H9 (cell line): ENCODE results near the gene FCMR. TPM values are rescaled to one million over a fixed set of nuclear protein-coding genes. Genes with fewer than 3 reads are reported as not detected.

Experiments
- DNase-seq: peaks from one replicate; pipeline ENCODE4 v3.0.0-alpha.2; 2017
- H2AFZ ChIP-seq: one replicate; pipeline ENCODE4 v1.6.1; 2013; ENCODE audit warnings: mild to moderate bottlenecking, low read length, control low read depth, moderate library complexity
- H2AK5ac ChIP-seq: 2 replicates; pipeline ENCODE4 v1.6.1; 2013; ENCODE audit warnings: low read length, control low read depth, mixed read lengths; ENCODE audit not compliant: insufficient read length
- H2BK120ac ChIP-seq: one replicate; pipeline ENCODE4 v1.6.1; 2013; ENCODE audit warnings: low read depth, mild to moderate bottlenecking, low read length, control low read depth, inconsistent platforms; ENCODE audit not compliant: poor library complexity, severe bottlenecking
- H2BK12ac ChIP-seq: 2 replicates; pipeline ENCODE4 v1.6.1; 2013; ENCODE audit warnings: low read length, control low read depth, mixed read lengths, low read depth; ENCODE audit not compliant: insufficient read length
- H2BK15ac ChIP-seq: 2 replicates; pipeline ENCODE4 v1.6.1; 2013; ENCODE audit warnings: low read depth, low read length, control low read depth
- H2BK20ac ChIP-seq: one replicate; pipeline ENCODE4 v1.6.1; 2013; ENCODE audit warnings: low read depth, mild to moderate bottlenecking, low read length, control low read depth, inconsistent platforms; ENCODE audit not compliant: poor library complexity, severe bottlenecking
- H2BK5ac ChIP-seq: 2 replicates; pipeline ENCODE4 v1.6.1; 2013; ENCODE audit warnings: low read length, control low read depth, mixed read lengths; ENCODE audit not compliant: insufficient read length
- H3K14ac ChIP-seq: 2 replicates; pipeline ENCODE4 v1.6.1; 2013; ENCODE audit warnings: low read length, control low read depth; ENCODE audit not compliant: insufficient read depth
- H3K18ac ChIP-seq: 2 replicates; pipeline ENCODE4 v1.6.1; 2013; ENCODE audit warnings: low read depth, mild to moderate bottlenecking, mixed read lengths, low read length, control low read depth; ENCODE audit not compliant: insufficient read length
- H3K23ac ChIP-seq: 2 replicates; pipeline ENCODE4 v1.6.1; 2013; ENCODE audit warnings: low read length, control low read depth, mixed read lengths, low read depth; ENCODE audit not compliant: insufficient read length
- H3K23me2 ChIP-seq: 2 replicates; pipeline ENCODE4 v1.6.1; 2013; ENCODE audit warnings: low read depth, mild to moderate bottlenecking, mixed read lengths, low read length, control low read depth; ENCODE audit not compliant: insufficient read length, poor library complexity, severe bottlenecking
- H3K27ac ChIP-seq: 2 replicates; pipeline ENCODE4 v1.5.1; 2013; ENCODE audit warnings: low read length, control low read depth, mixed read lengths, low read depth; ENCODE audit not compliant: insufficient read length
- H3K27me3 ChIP-seq: 2 replicates; pipeline ENCODE4 v1.6.1; 2013; ENCODE audit warnings: low read length, control low read depth, inconsistent platforms; ENCODE audit not compliant: insufficient read depth
- H3K4ac ChIP-seq: 2 replicates; pipeline ENCODE4 v1.6.1; 2013; ENCODE audit warnings: low read depth, mild to moderate bottlenecking, control low read depth, inconsistent platforms, low read length, moderate library complexity
- H3K4me1 ChIP-seq: 2 replicates; pipeline ENCODE4 v1.6.1; 2013; ENCODE audit warnings: low read length, control low read depth, inconsistent platforms; ENCODE audit not compliant: insufficient read depth
- H3K4me2 ChIP-seq: 2 replicates; pipeline ENCODE4 v1.6.1; 2013; ENCODE audit warnings: low read length, control low read depth, mixed read lengths; ENCODE audit not compliant: insufficient read length, insufficient read depth
- H3K56ac ChIP-seq: 2 replicates; pipeline ENCODE4 v1.6.1; 2013; ENCODE audit warnings: low read depth, mild to moderate bottlenecking, mixed read lengths, low read length, control low read depth; ENCODE audit not compliant: insufficient read length
- H3K79me1 ChIP-seq: 2 replicates; pipeline ENCODE4 v1.6.1; 2013; ENCODE audit warnings: low read depth, mild to moderate bottlenecking, moderate library complexity, low read length, control low read depth, inconsistent platforms; ENCODE audit not compliant: insufficient read depth, poor library complexity, severe bottlenecking
- H3K79me2 ChIP-seq: 2 replicates; pipeline ENCODE4 v1.6.1; 2013; ENCODE audit warnings: low read length, control low read depth, inconsistent platforms; ENCODE audit not compliant: insufficient read depth
- H3K9ac ChIP-seq: 2 replicates; pipeline ENCODE4 v1.6.1; 2013; ENCODE audit warnings: low read length, control low read depth, mixed read lengths; ENCODE audit not compliant: insufficient read length; ENCODE audit errors: extremely low read depth
- H3K9me3 ChIP-seq: one replicate; pipeline ENCODE4 v1.6.1; 2013; ENCODE audit warnings: low read depth, low read length, inconsistent platforms; ENCODE audit not compliant: control insufficient read depth
- H3T11ph ChIP-seq: one replicate; pipeline ENCODE4 v1.6.1; 2013; ENCODE audit warnings: mild to moderate bottlenecking, low read length, control low read depth, inconsistent platforms
- H4K20me1 ChIP-seq: one replicate; pipeline ENCODE4 v1.6.1; 2013; ENCODE audit not compliant: control insufficient read depth, insufficient read length, insufficient read depth
- H4K5ac ChIP-seq: 2 replicates; pipeline ENCODE4 v1.6.1; 2013; ENCODE audit warnings: low read depth, mild to moderate bottlenecking, mixed read lengths, low read length, control low read depth; ENCODE audit not compliant: insufficient read length
- H4K8ac ChIP-seq: replicated peaks from 2 replicates; pipeline ENCODE4 v1.6.1; 2013; ENCODE audit warnings: low read length, control low read depth, mixed read lengths, low read depth; ENCODE audit not compliant: insufficient read length
- H4K91ac ChIP-seq: 2 replicates; pipeline ENCODE4 v1.6.1; 2013; ENCODE audit warnings: low read depth, mild to moderate bottlenecking, moderate library complexity, mixed read lengths, low read length, control low read depth; ENCODE audit not compliant: insufficient read length
- H3K27ac Mint-ChIP-seq, 3 experiments: 2 replicates in 2 of 3; 3 replicates in 1 of 3; pipeline ENCODE4 v1.8.0; 2020 to 2021; ENCODE audit warnings: mixed read lengths in 3 of 3, mild to moderate bottlenecking in 1 of 3, moderate library complexity in 1 of 3
- H3K27me3 Mint-ChIP-seq: 2 replicates; pipeline ENCODE4 v1.8.0; 2021; ENCODE audit warnings: low read depth, mild to moderate bottlenecking, moderate library complexity, mixed read lengths
- H3K36me3 Mint-ChIP-seq, 3 experiments: 2 replicates in 2 of 3; 3 replicates in 1 of 3; pipeline ENCODE4 v1.8.0; 2020 to 2021; ENCODE audit warnings: low read depth in 3 of 3, mixed read lengths in 3 of 3; ENCODE audit not compliant: insufficient read depth in 1 of 3
- H3K4me1 Mint-ChIP-seq, 2 experiments: 2 replicates each; pipeline ENCODE4 v1.8.0; 2020; ENCODE audit warnings: mixed read lengths in 2 of 2
- H3K4me3 Mint-ChIP-seq, 2 experiments: 2 replicates in 1 of 2; 3 replicates in 1 of 2; pipeline ENCODE4 v1.8.0; 2020 to 2021; ENCODE audit warnings: mild to moderate bottlenecking in 2 of 2, mixed read lengths in 2 of 2, moderate library complexity in 1 of 2
- H3K9me3 Mint-ChIP-seq, 2 experiments: 2 replicates in 1 of 2; 3 replicates in 1 of 2; pipeline ENCODE4 v1.8.0; 2020; ENCODE audit warnings: mild to moderate bottlenecking in 2 of 2, mixed read lengths in 2 of 2, moderate library complexity in 1 of 2
- CTCF ChIP-seq: fragments of 200-600 bp; sonication (generic); conservative IDR thresholded peaks from 3 replicates; pipeline ENCODE4 v1.8.0; 2021; ENCODE audit warnings: antibody characterized with exemption, mild to moderate bottlenecking
- WGBS: extraction: QIAGEN DNeasy Blood & Tissue Kit; methylation state at CpG from one replicate; pipeline ENCODE4 v1.1.7; 2013; ENCODE audit warnings: missing lambda C conversion rate, low lambda C conversion rate, mixed read lengths; ENCODE audit not compliant: insufficient read length; ENCODE audit errors: extremely low coverage; 5-methylcytosine and 5-hydroxymethylcytosine counted together
- total RNA-seq: library from RNA; stranded (reverse); gene quantifications from 2 replicates; pipeline ENCODE4 v1.2.1, GENCODE V29; 2021

The FCMR gene
- total RNA-seq, 1 experiment from 2014 or later = not detected

- peaks cover 10 to 13% of the 10 kb centered on the region in 2 experiments; a peak in 4 of 5 replicates for H3K9me3 Mint-ChIP-seq
- Histone ChIP-seq H2BK120ac (no peak overlapping the region), H4K5ac (no peak overlapping the region), H3K23me2 (no peaks in the 10 kb centered on the region), H3K4ac (no peak overlapping the region), H3K14ac (no peak overlapping the region), H3K4me1 (no peaks in the 10 kb centered on the region), H4K91ac (no peak overlapping the region), H3K27me3 (no peaks in the 10 kb centered on the region), H4K20me1 (no peaks in the 10 kb centered on the region), H3K56ac (no peak overlapping the region), H3K79me2 (no peaks in the 10 kb centered on the region), H3K9me3 (no peaks in the 10 kb centered on the region), H3K79me1 (no peaks in the 10 kb centered on the region), H3K4me2 (no peak overlapping the region), H3K18ac (no peak overlapping the region), H3K23ac (no peak overlapping the region), H2AK5ac (no peak overlapping the region), H4K8ac (no peak overlapping the region), H2BK15ac (no peak overlapping the region), H2BK20ac (no peak overlapping the region), H2BK5ac (no peak overlapping the region), H3K27ac (no peak overlapping the region), H2BK12ac (no peak overlapping the region), H3T11ph (no peak overlapping the region), H2AFZ (no peak overlapping the region), H3K9ac (no peak overlapping the region)
- no peak for DNase-seq
- WGBS = no CpG with 5 or more reads among the region's 3 CpGs
- no peaks in the 10 kb centered on the region for H3K4me1 Mint-ChIP-seq
- H3K36me3 Mint-ChIP-seq = no peaks in the 10 kb centered on the region
- TF ChIP-seq CTCF = no peak
- H3K27ac Mint-ChIP-seq = no peak overlapping the region
- H3K27me3 Mint-ChIP-seq = peaks cover 25% of the 10 kb centered on the region
- H3K4me3 Mint-ChIP-seq = no peak overlapping the region
Observed at GRCh38 chr1:206872139-206872538, 49.6 kb downstream of the FCMR start.
